HFFc6 (cell line): ENCODE results near the gene CCN5. TPM values are rescaled to one million over a fixed set of nuclear protein-coding genes. Genes with fewer than 3 reads are reported as not detected.

Source experiments
- DNase-seq: peaks from one replicate; pipeline ENCODE4 v3.0.0-alpha.2; 2018
- H3K27ac Mint-ChIP-seq: 2 replicates; pipeline ENCODE4 v1.8.0; 2020; ENCODE audit warnings: mild to moderate bottlenecking, mixed read lengths
- H3K27me3 Mint-ChIP-seq: 2 replicates; pipeline ENCODE4 v1.8.0; 2021; ENCODE audit warnings: mild to moderate bottlenecking, moderate library complexity, mixed read lengths; ENCODE audit not compliant: insufficient read depth
- H3K36me3 Mint-ChIP-seq: 2 replicates; pipeline ENCODE4 v1.8.0; 2021; ENCODE audit warnings: low read depth, mixed read lengths
- H3K4me1 Mint-ChIP-seq: 2 replicates; pipeline ENCODE4 v1.8.0; 2020; ENCODE audit warnings: low read depth, mixed read lengths
- H3K4me3 Mint-ChIP-seq: 2 replicates; pipeline ENCODE4 v1.8.0; 2020; ENCODE audit warnings: mild to moderate bottlenecking, moderate library complexity, mixed read lengths
- H3K9me3 Mint-ChIP-seq: 2 replicates; pipeline ENCODE4 v1.8.0; 2020; ENCODE audit warnings: mild to moderate bottlenecking, mixed read lengths
- CTCF ChIP-seq: fragments of 200-600 bp; sonication (generic); IDR thresholded peaks from 2 replicates; pipeline ENCODE4 v1.5.0; 2021; ENCODE audit warnings: antibody characterized with exemption, mild to moderate bottlenecking
- total RNA-seq, 6 experiments: library from RNA; stranded (reverse); fragmentation: NEBNext Ultra II Directional; extraction: Animal tissue kit (Norgen Biotek cat#: 25700); gene quantifications; 2 replicates in 1 of 6; 3 replicates in 5 of 6; pipeline ENCODE4 v1.2.3, GENCODE V29; 2021

Gene CCN5
- total RNA-seq, 6 experiments from 2014 or later, result 0.14 TPM; not detected in 5

DNA sequence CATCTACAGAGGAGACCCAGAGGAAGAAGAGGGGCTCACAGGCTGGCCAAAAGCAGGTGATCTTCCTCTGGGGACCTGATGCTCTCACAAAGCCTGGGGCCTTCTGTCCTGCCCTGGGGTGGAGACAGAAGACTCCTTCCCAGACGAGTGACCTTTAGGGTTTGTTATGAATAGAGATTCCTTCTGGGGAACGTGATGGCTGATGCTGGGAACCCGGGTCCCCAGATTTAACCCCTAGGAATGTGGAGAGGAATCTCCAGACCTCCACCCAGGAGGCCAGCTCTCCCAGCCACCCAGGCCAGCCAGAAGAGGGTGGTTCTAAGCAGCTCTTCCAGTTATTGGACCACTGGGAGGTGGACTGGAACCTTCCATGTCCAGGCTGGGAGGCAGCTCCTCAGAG lies 16.8 kb upstream of the CCN5 start:
- Mint-ChIP-seq H3K4me3 (no peak overlapping the region), H3K9me3 (peaks cover 6% of the 10 kb centered on the region; the same call in 1 of the 2 replicates), H3K27ac (no peak overlapping the region; the same call in 1 of the 2 replicates), H3K4me1 (peaks cover 74% of the 10 kb centered on the region), H3K27me3 (peaks cover 3% of the 10 kb centered on the region), H3K36me3 (0 out of 2 replicates have a peak, but pooled peaks cover 6% of the 10 kb centered on the region)
- no peak for DNase-seq
- no peak for TF ChIP-seq CTCF

GRCh38 chr20:44700306-44700705 lies 14.9 kb upstream of the CCN5 start:
- no peak overlapping the region for H3K4me3 Mint-ChIP-seq
- H3K9me3 Mint-ChIP-seq, result peaks cover 6% of the 10 kb centered on the region; the same call in 1 of the 2 replicates
- peaks cover 74% of the 10 kb centered on the region for H3K4me1 Mint-ChIP-seq
- peaks cover 3% of the 10 kb centered on the region for H3K27me3 Mint-ChIP-seq
- DNase-seq, result no peak
- H3K27ac Mint-ChIP-seq, result no peak overlapping the region
- 0 out of 2 replicates have a peak, but pooled peaks cover 6% of the 10 kb centered on the region for H3K36me3 Mint-ChIP-seq
- no peak for TF ChIP-seq CTCF

DNA sequence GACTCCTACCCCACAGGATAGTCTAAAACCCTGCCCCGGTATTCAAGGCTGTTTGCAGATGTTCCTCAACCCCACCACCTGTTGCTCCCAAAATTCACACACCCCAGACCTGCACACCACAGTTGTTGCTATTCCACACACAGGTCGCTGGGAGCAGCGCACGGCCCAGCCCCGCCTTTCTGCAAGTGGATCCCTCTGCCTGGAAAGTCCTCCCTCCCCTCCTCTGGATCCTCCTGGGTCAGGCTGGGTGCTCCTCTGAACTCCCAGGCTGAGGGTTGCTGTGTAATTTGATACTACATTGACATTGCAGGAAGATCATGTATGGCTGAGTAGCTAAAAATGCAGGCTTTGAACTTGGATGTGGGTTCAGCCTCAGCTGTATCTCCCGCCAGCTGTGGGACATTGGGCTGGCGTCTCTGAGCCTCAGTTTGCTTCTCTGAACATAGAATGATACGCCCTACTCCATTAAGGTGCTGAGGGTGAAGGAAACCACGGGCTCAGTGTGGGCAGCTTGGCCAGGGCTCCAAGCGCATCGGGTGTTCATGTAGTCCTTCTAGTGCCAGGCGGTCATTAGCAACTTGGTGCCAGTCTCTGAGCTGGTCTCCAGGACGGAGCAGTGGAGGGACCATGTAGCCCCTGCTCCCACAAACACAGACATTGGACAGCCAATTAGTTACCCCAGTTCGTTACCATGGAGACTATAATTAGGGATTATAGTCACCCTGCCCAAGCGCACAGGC lies 13.9 kb upstream of the CCN5 start:
- Mint-ChIP-seq H3K27ac (peak overlapping the region; percentile 54), H3K9me3 (peaks cover 3% of the 10 kb centered on the region; the same call in 1 of the 2 replicates), H3K4me3 (no peak overlapping the region), H3K4me1 (peaks cover 70% of the 10 kb centered on the region), H3K36me3 (0 out of 2 replicates have a peak, but pooled peaks cover 6% of the 10 kb centered on the region), H3K27me3 (peaks cover 3% of the 10 kb centered on the region)
- DNase-seq, result no peak
- no peak for TF ChIP-seq CTCF

GRCh38 chr20:44701858-44702256 lies 13.3 kb upstream of the CCN5 start:
- TF ChIP-seq CTCF, result no peak
- Mint-ChIP-seq H3K4me1 (peaks cover 70% of the 10 kb centered on the region), H3K9me3 (no peaks in the 10 kb centered on the region), H3K27me3 (peaks cover 3% of the 10 kb centered on the region), H3K27ac (no peak overlapping the region), H3K4me3 (no peak overlapping the region), H3K36me3 (0 out of 2 replicates have a peak, but pooled peaks cover 6% of the 10 kb centered on the region)
- no peak for DNase-seq

DNA sequence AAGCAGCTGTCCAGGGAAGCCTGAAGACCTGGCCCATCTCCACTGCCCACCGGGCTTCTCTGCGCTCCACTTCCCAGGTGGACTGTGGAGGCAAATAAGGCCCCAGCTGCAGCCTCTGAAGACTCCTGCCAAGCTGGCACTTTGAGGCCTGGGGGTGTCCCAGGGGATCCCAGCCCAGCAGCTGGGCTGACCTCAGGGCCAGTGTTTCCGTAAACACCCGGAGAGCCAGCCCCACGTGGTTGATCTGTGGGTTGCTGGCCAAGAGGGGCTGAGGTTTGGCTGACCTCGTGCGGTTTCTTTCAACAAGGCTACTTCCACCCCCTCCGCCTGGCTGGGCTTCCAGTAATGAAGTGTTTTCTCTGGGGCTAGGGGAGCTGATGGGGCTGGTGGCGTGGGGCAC lies 12.4 kb upstream of the CCN5 start:
- H3K4me3 Mint-ChIP-seq, result no peak overlapping the region; the same call in 1 of the 2 replicates
- peaks cover 3% of the 10 kb centered on the region for H3K27me3 Mint-ChIP-seq
- no peaks in the 10 kb centered on the region for H3K36me3 Mint-ChIP-seq
- peaks cover 67% of the 10 kb centered on the region for H3K4me1 Mint-ChIP-seq
- DNase-seq, result no peak
- TF ChIP-seq CTCF, result no peak
- no peak overlapping the region for H3K27ac Mint-ChIP-seq
- no peaks in the 10 kb centered on the region for H3K9me3 Mint-ChIP-seq
